ENCODE data around the gene C7.
"Not testable (repeated sequence)": the region's sequence is repeated elsewhere in the genome, so short reads cannot be mapped to it uniquely, and the experiment has no call there.

Gene C7

GRCh38 chr5:40909264-40909663 lies at the start of gene C7:
TSS of gene C7 (plus strand) at chr5:40909497. CDS start at chr5:40909611, 114 bp downstream.
- H3K4me1 ChIP-seq (ENCODE audit: control insufficient read depth, insufficient read depth, low read length), result no peaks in the 10 kb centered on the region; the same call in 1 of the 2 replicates
- no CpG with 5 or more reads among the region's 3 CpGs for WGBS (ENCODE audit: insufficient coverage, insufficient read length)
- no peak within 1 kb of the TSS for H3K4me3 ChIP-seq (ENCODE audit: low read length)
- no peaks in the 10 kb centered on the region for H3K27me3 ChIP-seq (ENCODE audit: control insufficient read depth, insufficient read depth, low read length)
- DNase-seq (ENCODE audit: low read depth, low spot score), result no peak
- H3K27ac ChIP-seq (ENCODE audit: low read length), result no peak within 1 kb of the TSS
- no peaks in the 10 kb centered on the region for H3K36me3 ChIP-seq (ENCODE audit: control insufficient read depth, insufficient read depth, low read length)
- no peaks in the 10 kb centered on the region for H3K9me3 ChIP-seq (ENCODE audit: control insufficient read depth, insufficient read depth, low read length)

GRCh38 chr5:40860711-40861110 lies 48.6 kb upstream of the C7 start:
- H3K27me3 ChIP-seq (ENCODE audit: control insufficient read depth, insufficient read depth, low read length), result no peaks in the 10 kb centered on the region
- DNase-seq (ENCODE audit: low read depth, low spot score), result no peak
- no peak overlapping the region for H3K27ac ChIP-seq (ENCODE audit: low read length)
- H3K36me3 ChIP-seq (ENCODE audit: control insufficient read depth, insufficient read depth, low read length), result no peaks in the 10 kb centered on the region
- H3K4me3 ChIP-seq (ENCODE audit: low read length), result no peak overlapping the region
- H3K9me3 ChIP-seq (ENCODE audit: control insufficient read depth, insufficient read depth, low read length), result no peaks in the 10 kb centered on the region
- H3K4me1 ChIP-seq (ENCODE audit: control insufficient read depth, insufficient read depth, low read length), result no peaks in the 10 kb centered on the region

GRCh38 chr5:40865004-40865403 lies 44.3 kb upstream of the C7 start:
- DNase-seq (ENCODE audit: low read depth, low spot score); H3K36me3 ChIP-seq (ENCODE audit: control insufficient read depth, insufficient read depth, low read length); H3K27ac ChIP-seq (ENCODE audit: low read length); H3K4me1 ChIP-seq (ENCODE audit: control insufficient read depth, insufficient read depth, low read length); H3K9me3 ChIP-seq (ENCODE audit: control insufficient read depth, insufficient read depth, low read length); H3K4me3 ChIP-seq (ENCODE audit: low read length); H3K27me3 ChIP-seq (ENCODE audit: control insufficient read depth, insufficient read depth, low read length): not testable (repeated sequence)
- no CpG with 5 or more reads among the region's 5 CpGs for WGBS (ENCODE audit: insufficient coverage, insufficient read length)

DNA sequence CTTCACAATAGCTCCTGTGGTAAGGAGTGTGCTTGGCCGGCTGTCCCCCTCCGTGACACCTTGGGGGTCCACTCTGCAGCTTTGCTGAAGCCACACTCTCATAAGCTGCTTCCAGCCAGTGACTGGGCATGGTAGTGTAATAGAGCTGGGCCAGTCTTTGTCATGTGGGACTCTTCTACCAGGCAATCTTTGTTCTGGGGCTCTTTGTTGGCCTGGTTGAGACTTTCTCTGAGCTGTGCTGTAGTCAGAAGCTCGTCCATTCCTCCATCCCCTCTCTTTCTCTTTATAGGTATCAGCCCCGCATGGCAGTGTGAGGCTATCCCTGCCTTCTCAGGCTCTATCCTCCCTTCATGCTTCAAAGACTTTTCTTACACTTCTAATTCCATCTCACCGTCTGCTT lies 42.5 kb upstream of the C7 start:
- no peak for DNase-seq (ENCODE audit: low read depth, low spot score)
- no peaks in the 10 kb centered on the region for H3K4me1 ChIP-seq (ENCODE audit: control insufficient read depth, insufficient read depth, low read length)
- WGBS (ENCODE audit: insufficient coverage, insufficient read length), result no CpG with 5 or more reads among the region's 5 CpGs
- H3K9me3 ChIP-seq (ENCODE audit: control insufficient read depth, insufficient read depth, low read length), result no peaks in the 10 kb centered on the region
- no peak overlapping the region for H3K27ac ChIP-seq (ENCODE audit: low read length)
- H3K27me3 ChIP-seq (ENCODE audit: control insufficient read depth, insufficient read depth, low read length), result no peaks in the 10 kb centered on the region
- no peaks in the 10 kb centered on the region for H3K36me3 ChIP-seq (ENCODE audit: control insufficient read depth, insufficient read depth, low read length)
- no peak overlapping the region for H3K4me3 ChIP-seq (ENCODE audit: low read length)

DNA sequence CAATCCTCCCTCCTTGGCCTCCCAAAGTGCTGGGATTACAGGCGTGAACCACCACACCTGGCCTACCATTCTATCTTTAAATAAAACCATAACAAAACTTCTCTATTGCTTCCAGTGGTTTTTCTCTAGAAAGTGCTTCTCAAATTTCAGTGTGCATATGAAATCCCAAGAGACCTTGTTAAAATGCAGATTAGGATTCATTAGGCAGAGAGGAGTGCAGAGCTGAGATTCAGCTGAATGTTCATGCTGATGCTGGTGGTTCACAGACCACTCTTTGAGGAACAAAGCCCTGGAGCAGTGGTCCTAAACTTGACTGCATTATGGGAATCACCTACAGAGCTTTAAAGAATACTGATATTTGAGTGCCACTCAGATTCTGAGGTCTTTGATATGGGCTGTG lies 39.9 kb upstream of the C7 start:
- no CpG with 5 or more reads among the region's 1 CpG for WGBS (ENCODE audit: insufficient coverage, insufficient read length)
- Histone ChIP-seq H3K27ac (ENCODE audit: low read length) (no peak overlapping the region), H3K4me3 (ENCODE audit: low read length) (no peak overlapping the region), H3K27me3 (ENCODE audit: control insufficient read depth, insufficient read depth, low read length) (no peaks in the 10 kb centered on the region), H3K9me3 (ENCODE audit: control insufficient read depth, insufficient read depth, low read length) (no peaks in the 10 kb centered on the region), H3K4me1 (ENCODE audit: control insufficient read depth, insufficient read depth, low read length) (no peaks in the 10 kb centered on the region), H3K36me3 (ENCODE audit: control insufficient read depth, insufficient read depth, low read length) (no peaks in the 10 kb centered on the region)
- DNase-seq (ENCODE audit: low read depth, low spot score), result no peak

GRCh38 chr5:40871177-40871576 lies 38.1 kb upstream of the C7 start:
- WGBS (ENCODE audit: insufficient coverage, insufficient read length), result no CpG with 5 or more reads among the region's 4 CpGs
- no peaks in the 10 kb centered on the region for H3K4me1 ChIP-seq (ENCODE audit: control insufficient read depth, insufficient read depth, low read length)
- H3K9me3 ChIP-seq (ENCODE audit: control insufficient read depth, insufficient read depth, low read length), result no peaks in the 10 kb centered on the region
- H3K36me3 ChIP-seq (ENCODE audit: control insufficient read depth, insufficient read depth, low read length), result no peaks in the 10 kb centered on the region
- no peaks in the 10 kb centered on the region for H3K27me3 ChIP-seq (ENCODE audit: control insufficient read depth, insufficient read depth, low read length)
- H3K4me3 ChIP-seq (ENCODE audit: low read length), result no peak overlapping the region
- H3K27ac ChIP-seq (ENCODE audit: low read length), result no peak overlapping the region
- no peak for DNase-seq (ENCODE audit: low read depth, low spot score)

DNA sequence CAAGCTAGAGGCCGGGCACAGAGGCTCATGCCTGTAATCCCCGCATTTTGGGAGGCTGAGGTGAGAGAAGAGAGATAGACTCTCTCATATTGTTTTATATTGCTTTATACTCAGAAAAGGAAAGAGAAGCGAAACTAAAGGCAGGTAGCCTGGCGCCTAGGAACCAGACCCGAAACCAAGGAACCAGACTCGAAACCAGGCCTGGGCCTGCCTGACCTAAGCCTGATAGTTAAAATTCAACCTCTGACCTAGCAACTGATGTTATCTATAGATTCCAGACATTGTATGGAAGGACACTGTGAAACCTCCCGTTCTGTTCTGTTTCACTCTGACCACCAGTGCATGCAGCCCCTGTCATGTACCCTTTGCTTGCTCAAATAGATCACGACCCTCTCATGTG lies 37.0 kb upstream of the C7 start:
- DNase-seq (ENCODE audit: low read depth, low spot score); H3K9me3 ChIP-seq (ENCODE audit: control insufficient read depth, insufficient read depth, low read length); H3K4me3 ChIP-seq (ENCODE audit: low read length); H3K27ac ChIP-seq (ENCODE audit: low read length); H3K36me3 ChIP-seq (ENCODE audit: control insufficient read depth, insufficient read depth, low read length); H3K4me1 ChIP-seq (ENCODE audit: control insufficient read depth, insufficient read depth, low read length); H3K27me3 ChIP-seq (ENCODE audit: control insufficient read depth, insufficient read depth, low read length): not testable (repeated sequence)
- WGBS (ENCODE audit: insufficient coverage, insufficient read length), result no CpG with 5 or more reads among the region's 8 CpGs

DNA sequence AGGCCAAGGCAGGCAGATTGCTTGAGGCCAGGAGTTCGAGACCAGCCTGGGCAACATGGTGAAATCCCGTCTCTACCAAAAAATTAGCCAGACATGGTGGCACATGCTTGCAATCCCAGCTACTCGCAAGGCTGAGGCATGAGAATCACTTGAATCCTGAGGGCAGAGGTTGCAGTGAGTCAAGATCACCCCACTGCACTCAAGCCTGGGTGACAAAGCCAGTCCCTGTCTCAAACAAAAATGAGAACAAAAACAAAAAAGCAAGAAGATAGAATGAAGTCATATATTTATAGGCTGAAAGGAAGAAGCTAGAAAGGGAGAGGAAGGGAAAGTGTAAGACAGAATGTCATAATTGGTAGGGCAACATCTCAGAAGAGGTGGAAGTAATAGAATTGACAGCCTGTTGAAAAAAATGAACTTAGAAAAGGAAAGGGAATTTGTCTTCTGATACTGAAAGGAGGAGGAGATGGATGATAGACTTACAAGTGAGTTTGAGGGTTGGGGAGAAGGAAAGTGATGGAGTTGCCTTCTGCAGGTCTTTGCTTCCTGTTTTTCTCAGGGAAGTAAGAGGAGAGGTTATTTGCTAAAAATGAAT lies 35.9 kb upstream of the C7 start:
- no peak overlapping the region for H3K4me3 ChIP-seq (ENCODE audit: low read length)
- DNase-seq (ENCODE audit: low read depth, low spot score), result no peak
- H3K36me3 ChIP-seq (ENCODE audit: control insufficient read depth, insufficient read depth, low read length), result no peaks in the 10 kb centered on the region
- no peak overlapping the region for H3K27ac ChIP-seq (ENCODE audit: low read length)
- no peaks in the 10 kb centered on the region for H3K27me3 ChIP-seq (ENCODE audit: control insufficient read depth, insufficient read depth, low read length)
- no CpG with 5 or more reads among the region's 3 CpGs for WGBS (ENCODE audit: insufficient coverage, insufficient read length)
- no peaks in the 10 kb centered on the region; the same call in 1 of the 2 replicates for H3K9me3 ChIP-seq (ENCODE audit: control insufficient read depth, insufficient read depth, low read length)
- H3K4me1 ChIP-seq (ENCODE audit: control insufficient read depth, insufficient read depth, low read length), result no peaks in the 10 kb centered on the region

DNA sequence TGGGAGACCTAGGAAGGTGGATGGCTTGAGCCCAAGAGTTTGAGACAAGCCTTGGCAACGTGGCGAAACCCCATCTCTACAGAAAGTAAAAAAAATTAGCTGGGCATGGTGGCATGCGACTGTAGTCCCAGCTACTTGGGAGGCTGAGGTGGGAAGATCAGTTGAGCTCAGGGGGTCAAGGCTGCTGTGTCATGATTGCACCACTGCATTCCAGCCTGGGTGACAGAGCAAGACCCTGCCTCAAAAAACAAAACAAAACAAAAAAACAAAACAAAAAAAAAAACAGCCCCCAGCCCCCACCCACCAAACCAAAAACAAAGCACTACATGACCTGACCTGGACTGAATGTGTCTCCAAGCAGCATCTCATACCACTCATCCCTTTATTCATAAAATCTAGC lies 33.3 kb upstream of the C7 start:
- H3K36me3 ChIP-seq (ENCODE audit: control insufficient read depth, insufficient read depth, low read length), result no peaks in the 10 kb centered on the region
- no peaks in the 10 kb centered on the region for H3K27me3 ChIP-seq (ENCODE audit: control insufficient read depth, insufficient read depth, low read length)
- no peak for DNase-seq (ENCODE audit: low read depth, low spot score)
- no peak overlapping the region for H3K4me3 ChIP-seq (ENCODE audit: low read length)
- WGBS (ENCODE audit: insufficient coverage, insufficient read length), result no CpG with 5 or more reads among the region's 3 CpGs
- H3K27ac ChIP-seq (ENCODE audit: low read length), result no peak overlapping the region
- no peaks in the 10 kb centered on the region for H3K4me1 ChIP-seq (ENCODE audit: control insufficient read depth, insufficient read depth, low read length)
- H3K9me3 ChIP-seq (ENCODE audit: control insufficient read depth, insufficient read depth, low read length), result no peaks in the 10 kb centered on the region; the same call in 1 of the 2 replicates

DNA sequence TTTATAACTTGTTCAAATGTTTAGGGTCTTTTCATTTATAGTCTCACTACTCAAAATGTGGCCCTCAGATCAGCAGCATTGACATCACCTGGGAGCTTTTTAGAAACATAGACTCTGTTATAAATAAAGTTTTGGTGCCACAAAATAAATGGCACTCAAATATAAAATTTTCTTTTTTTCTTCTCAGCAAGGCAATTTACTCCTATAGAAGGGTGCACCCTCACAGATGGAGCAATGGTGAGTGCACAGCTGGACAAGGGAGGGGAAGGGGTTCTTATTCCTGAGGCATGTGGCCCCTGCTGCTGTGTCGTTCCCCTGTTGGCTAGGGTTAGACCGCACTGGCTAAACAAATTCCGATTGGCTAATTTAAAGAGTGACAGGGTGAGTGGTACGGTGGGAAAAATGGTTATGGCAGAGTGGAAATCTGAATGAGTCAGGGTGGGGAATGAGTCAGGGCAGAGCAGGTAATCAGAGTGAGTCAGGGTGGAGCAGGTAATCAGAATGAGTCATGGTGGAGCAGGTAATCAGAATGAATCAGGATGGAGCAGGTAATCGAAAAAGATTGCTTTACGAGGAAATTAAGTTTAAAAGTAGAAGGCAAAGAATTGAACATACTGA lies 31.8 kb upstream of the C7 start:
- no peaks in the 10 kb centered on the region for H3K4me1 ChIP-seq (ENCODE audit: control insufficient read depth, insufficient read depth, low read length)
- no peak for DNase-seq (ENCODE audit: low read depth, low spot score)
- no CpG with 5 or more reads among the region's 6 CpGs for whole genome bisulfite sequencing (ENCODE audit: insufficient coverage, insufficient read length)
- H3K27me3 ChIP-seq (ENCODE audit: control insufficient read depth, insufficient read depth, low read length), result no peaks in the 10 kb centered on the region
- no peaks in the 10 kb centered on the region for H3K36me3 ChIP-seq (ENCODE audit: control insufficient read depth, insufficient read depth, low read length)
- no peak overlapping the region for H3K27ac ChIP-seq (ENCODE audit: low read length)
- H3K9me3 ChIP-seq (ENCODE audit: control insufficient read depth, insufficient read depth, low read length), result peaks cover 1% of the 10 kb centered on the region
- H3K4me3 ChIP-seq (ENCODE audit: low read length), result no peak overlapping the region

Measured in iPS DF 6.9 (cell line).